ENCODE data around the gene ALOX15B. TPM values are rescaled to one million over a fixed set of nuclear protein-coding genes. Genes with fewer than 3 reads are reported as not detected.

The ALOX15B gene
- total RNA-seq, 2 donors from 2014 or later, result 0.85 to 8.3 TPM

- DNase-seq (ENCODE audit: low spot score) (no peak), ATAC-seq (ENCODE audit: insufficient number of reproducible peaks, low FRiP score, low read depth) (no peak)
- Histone ChIP-seq H3K36me3 (no peaks in the 10 kb centered on the region), H3K27ac (no peak overlapping the region), H3K4me1 (ENCODE audit: control insufficient read depth in 1 of 2, low read depth in 2 of 2) (peaks cover 0 to 13% of the 10 kb centered on the region in 2 donors), H3K9me3 (no peaks in the 10 kb centered on the region), H3K27me3 (replicated peaks; ENCODE audit: insufficient read depth) (peaks cover 4% of the 10 kb centered on the region), H3K4me3 (no peak overlapping the region)
- TF ChIP-seq, protein P1, sequence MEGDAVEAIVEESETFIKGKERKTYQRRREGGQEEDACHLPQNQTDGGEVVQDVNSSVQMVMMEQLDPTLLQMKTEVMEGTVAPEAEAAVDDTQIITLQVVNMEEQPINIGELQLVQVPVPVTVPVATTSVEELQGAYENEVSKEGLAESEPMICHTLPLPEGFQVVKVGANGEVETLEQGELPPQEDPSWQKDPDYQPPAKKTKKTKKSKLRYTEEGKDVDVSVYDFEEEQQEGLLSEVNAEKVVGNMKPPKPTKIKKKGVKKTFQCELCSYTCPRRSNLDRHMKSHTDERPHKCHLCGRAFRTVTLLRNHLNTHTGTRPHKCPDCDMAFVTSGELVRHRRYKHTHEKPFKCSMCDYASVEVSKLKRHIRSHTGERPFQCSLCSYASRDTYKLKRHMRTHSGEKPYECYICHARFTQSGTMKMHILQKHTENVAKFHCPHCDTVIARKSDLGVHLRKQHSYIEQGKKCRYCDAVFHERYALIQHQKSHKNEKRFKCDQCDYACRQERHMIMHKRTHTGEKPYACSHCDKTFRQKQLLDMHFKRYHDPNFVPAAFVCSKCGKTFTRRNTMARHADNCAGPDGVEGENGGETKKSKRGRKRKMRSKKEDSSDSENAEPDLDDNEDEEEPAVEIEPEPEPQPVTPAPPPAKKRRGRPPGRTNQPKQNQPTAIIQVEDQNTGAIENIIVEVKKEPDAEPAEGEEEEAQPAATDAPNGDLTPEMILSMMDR (IDR thresholded peaks at IDR 0.05), result no peak
Measured at GRCh38 chr17:8066841-8067775, 28.2 kb downstream of the ALOX15B start.

DNA sequence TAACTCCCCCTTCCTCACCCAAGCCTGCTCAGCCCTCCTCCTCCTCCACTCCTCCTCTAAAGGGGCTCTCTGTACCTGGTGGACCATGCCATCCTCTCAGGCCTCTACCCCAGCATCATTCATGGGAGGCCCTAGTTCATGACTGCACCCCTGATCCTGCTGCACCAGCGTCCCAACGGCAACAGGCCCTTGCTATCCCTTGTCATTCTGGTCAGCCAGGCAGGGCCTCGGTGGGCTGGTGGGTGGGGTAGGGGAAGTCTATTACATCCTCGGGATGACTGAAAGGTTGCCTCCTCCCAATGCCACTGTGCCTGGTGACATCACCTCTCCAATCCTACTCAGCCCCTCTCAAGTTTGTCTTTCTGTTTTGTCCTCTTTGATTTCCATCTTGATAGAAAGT lies 28.9 kb downstream of the ALOX15B start:
- Histone ChIP-seq H3K4me1 (ENCODE audit: control insufficient read depth in 1 of 2, low read depth in 2 of 2) (peaks cover 0 to 13% of the 10 kb centered on the region in 2 donors), H3K4me3 (no peak overlapping the region), H3K27me3 (replicated peaks; ENCODE audit: insufficient read depth) (peaks cover 4% of the 10 kb centered on the region), H3K36me3 (no peaks in the 10 kb centered on the region), H3K27ac (no peak overlapping the region), H3K9me3 (no peaks in the 10 kb centered on the region)
- TF ChIP-seq, protein P1 (IDR thresholded peaks at IDR 0.05), result no peak
- ATAC-seq (ENCODE audit: insufficient number of reproducible peaks, low FRiP score, low read depth) (no peak), DNase-seq (ENCODE audit: low spot score) (no peak)

- TF ChIP-seq, protein P1 (IDR thresholded peaks at IDR 0.05), result no peak
- Histone ChIP-seq H3K36me3 (no peaks in the 10 kb centered on the region), H3K27me3 (replicated peaks; ENCODE audit: insufficient read depth) (peaks cover 4% of the 10 kb centered on the region), H3K4me3 (no peak overlapping the region), H3K27ac (no peak overlapping the region), H3K9me3 (no peaks in the 10 kb centered on the region), H3K4me1 (ENCODE audit: control insufficient read depth in 1 of 2, low read depth in 2 of 2) (peaks cover 6 to 19% of the 10 kb centered on the region in 2 donors)
- ATAC-seq (ENCODE audit: insufficient number of reproducible peaks, low FRiP score, low read depth), result no peak
- DNase-seq (ENCODE audit: low spot score), result no peak
Measured at GRCh38 chr17:8068736-8069586, 30.1 kb downstream of the ALOX15B start.

DNA sequence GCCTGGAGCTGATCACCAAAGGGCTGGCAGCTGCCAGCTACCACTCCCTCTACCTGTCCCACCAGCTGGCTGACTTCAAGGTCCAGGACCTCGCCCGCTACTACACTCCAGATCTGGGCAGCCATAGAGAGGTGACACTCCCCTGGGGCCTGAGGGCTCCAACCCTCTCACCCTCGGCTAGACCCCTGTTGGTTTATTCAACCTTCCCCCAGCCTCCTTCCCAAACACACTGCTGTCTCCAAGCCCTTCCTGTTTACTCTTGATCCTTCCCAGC lies 30.7 kb downstream of the ALOX15B start:
- peaks cover 4% of the 10 kb centered on the region for H3K27me3 ChIP-seq (replicated peaks; ENCODE audit: insufficient read depth)
- TF ChIP-seq, protein P1 (IDR thresholded peaks at IDR 0.05), result no peak
- H3K27ac ChIP-seq, result no peak overlapping the region
- H3K36me3 ChIP-seq, result no peaks in the 10 kb centered on the region
- ATAC-seq (ENCODE audit: insufficient number of reproducible peaks, low FRiP score, low read depth) (no peak), DNase-seq (ENCODE audit: low spot score) (no peak)
- H3K4me1 ChIP-seq (ENCODE audit: control insufficient read depth in 1 of 2, low read depth in 2 of 2), result peaks cover 6 to 22% of the 10 kb centered on the region in 2 donors
- no peaks in the 10 kb centered on the region for H3K9me3 ChIP-seq
- no peak overlapping the region for H3K4me3 ChIP-seq

- Histone ChIP-seq H3K9me3 (no peaks in the 10 kb centered on the region), H3K36me3 (no peaks in the 10 kb centered on the region), H3K27me3 (replicated peaks; ENCODE audit: insufficient read depth) (peaks cover 4% of the 10 kb centered on the region), H3K4me3 (no peak overlapping the region), H3K27ac (no peak overlapping the region), H3K4me1 (ENCODE audit: control insufficient read depth in 1 of 2, low read depth in 2 of 2) (peaks cover 6 to 22% of the 10 kb centered on the region in 2 donors)
- no peak for ATAC-seq (ENCODE audit: insufficient number of reproducible peaks, low FRiP score, low read depth)
- TF ChIP-seq, protein P1 (IDR thresholded peaks at IDR 0.05), result no peak
- no peak for DNase-seq (ENCODE audit: low spot score)
Measured at GRCh38 chr17:8071496-8071895, 32.6 kb downstream of the ALOX15B start.
